Endothelial cell of umbilical vein (primary cell): ENCODE results near the gene MERTK. TPM values are rescaled to one million over a fixed set of nuclear protein-coding genes. Genes with fewer than 3 reads are reported as not detected.
A peak's percentile ranks its signal among the peaks of the same experiment; 100 is the strongest.
"Not testable (repeated sequence)": the region's sequence is repeated elsewhere in the genome, so short reads cannot be mapped to it uniquely, and the experiment has no call there.

ENCODE experiments used
- BruUV-seq: library from RNA; stranded (reverse); fragments of 400-500 nt; replicated peaks from 2 replicates; lab custom pipeline; 2021; lab: Mats Ljungman, UMichigan
- CTCF ChIA-PET: fragments of 300-600, 350-600 bp; sonication (Branson Sonifier 250); formaldehyde crosslinking; loops from one replicate; lab custom pipeline; 2021; ENCODE audit warnings: antibody characterized with exemption, inconsistent platforms; lab: Charles Lee
- POLR2A ChIA-PET: fragments of 300-600, 350-600 bp; sonication (Branson Sonifier 250); formaldehyde crosslinking; loops from one replicate; lab custom pipeline; 2021; ENCODE audit warnings: antibody characterized with exemption, inconsistent platforms; lab: Charles Lee
- DNase-seq: peaks from one replicate; pipeline ENCODE4 v3.0.0-alpha.2; 2011; ENCODE audit warnings: low read depth, low spot score
- FAIRE-seq: peaks from 2 replicates; lab custom pipeline; 2011; peaks lifted over from hg19 to GRCh38; lab: Jason Lieb, UNC
- H2AFZ ChIP-seq: 2 replicates; pipeline ENCODE4 v1.6.0; 2012; ENCODE audit warnings: low read depth, low read length, control low read depth, inconsistent platforms
- H3K27ac ChIP-seq: 2 replicates; pipeline ENCODE4 v1.5.1; 2011; ENCODE audit warnings: low read depth, mild to moderate bottlenecking, control low read depth, low read length, moderate library complexity; ENCODE audit not compliant: insufficient read depth
- H3K27me3 ChIP-seq, 2 experiments: 2 replicates each; pipeline versions ENCODE4 v1.6.0 to v1.6.1; 2011; ENCODE audit warnings: low read length in 2 of 2, mixed read lengths in 1 of 2; ENCODE audit not compliant: control insufficient read depth in 2 of 2, insufficient read depth in 2 of 2
- H3K36me3 ChIP-seq, 2 experiments: 2 replicates in 1 of 2; 3 replicates in 1 of 2; pipeline ENCODE4 v1.5.1; 2011; ENCODE audit warnings: low read length in 2 of 2, mild to moderate bottlenecking in 1 of 2, moderate library complexity in 1 of 2; ENCODE audit not compliant: control insufficient read depth in 2 of 2, insufficient read depth in 2 of 2; ENCODE audit errors: extremely low read depth in 1 of 2
- H3K4me1 ChIP-seq: 3 replicates; pipeline ENCODE4 v1.5.1; 2011; ENCODE audit warnings: mild to moderate bottlenecking, low read length; ENCODE audit not compliant: control insufficient read depth, insufficient read depth; ENCODE audit errors: extremely low read depth
- H3K4me2 ChIP-seq: 2 replicates; pipeline ENCODE4 v1.6.1; 2011; ENCODE audit warnings: low read length, control low read depth, mixed read lengths; ENCODE audit not compliant: insufficient read depth
- H3K4me3 ChIP-seq, 3 experiments: fragments of 200-600 bp in 1 of 3; sonication (generic), shearing (Covaris generic) in 1 of 3; replicated peaks in 1 of 3; 2 replicates each; pipeline ENCODE4 v1.5.1; 2011 to 2016; ENCODE audit warnings: control low read depth in 3 of 3, low read length in 3 of 3, mild to moderate bottlenecking in 2 of 3, inconsistent platforms in 1 of 3, low read depth in 1 of 3, moderate library complexity in 1 of 3; ENCODE audit not compliant: insufficient read depth in 1 of 3
- H3K79me2 ChIP-seq: 2 replicates; pipeline ENCODE4 v1.6.0; 2012; ENCODE audit warnings: low read length, inconsistent platforms; ENCODE audit not compliant: control insufficient read depth, insufficient read depth
- H3K9ac ChIP-seq: replicated peaks from 2 replicates; pipeline ENCODE3; 2011; ENCODE audit warnings: low read length, control low read depth; ENCODE audit not compliant: insufficient read depth; ENCODE audit errors: extremely low read depth
- H3K9me1 ChIP-seq: replicated peaks from 3 replicates; pipeline ENCODE4 v1.6.0; 2011; ENCODE audit warnings: mild to moderate bottlenecking, low read length; ENCODE audit not compliant: control insufficient read depth, insufficient read depth; ENCODE audit errors: extremely low read depth
- H3K9me3 ChIP-seq: replicated peaks from 2 replicates; pipeline ENCODE4 v1.5.1; 2012; ENCODE audit warnings: low read length, inconsistent platforms; ENCODE audit not compliant: control insufficient read depth, insufficient read depth
- H4K20me1 ChIP-seq: replicated peaks from 2 replicates; pipeline ENCODE3; 2011; ENCODE audit warnings: mild to moderate bottlenecking, low read length; ENCODE audit not compliant: control insufficient read depth, insufficient read depth; ENCODE audit errors: extremely low read depth
- EZH2 ChIP-seq: IDR thresholded peaks from 2 replicates; pipeline ENCODE4 v1.6.1; 2012; ENCODE audit warnings: borderline replicate concordance, low read depth, mild to moderate bottlenecking, moderate library complexity, low read length, inconsistent platforms; ENCODE audit not compliant: severe bottlenecking
- FOS ChIP-seq: IDR thresholded peaks from 2 replicates; pipeline ENCODE4 v1.6.1; 2011; ENCODE audit warnings: mild to moderate bottlenecking, low read length, moderate library complexity, borderline replicate concordance; ENCODE audit not compliant: insufficient read depth
- GATA2 ChIP-seq: IDR thresholded peaks from 2 replicates; pipeline ENCODE4 v1.7.0; 2011; ENCODE audit warnings: low read depth, mild to moderate bottlenecking, moderate library complexity, mixed read lengths, low read length; ENCODE audit not compliant: insufficient read length, insufficient read depth
- JUN ChIP-seq: IDR thresholded peaks from 2 replicates; pipeline ENCODE4 v1.6.1; 2011; ENCODE audit warnings: borderline replicate concordance, low read depth; ENCODE audit not compliant: insufficient read length, insufficient read depth
- MAX ChIP-seq: IDR thresholded peaks from 2 replicates; pipeline ENCODE4 v1.6.1; 2011; ENCODE audit not compliant: insufficient read depth, insufficient read length
- MYC ChIP-seq: IDR thresholded peaks from one replicate; pipeline ENCODE4 v1.6.1; 2011; ENCODE audit warnings: mild to moderate bottlenecking, low read depth, low read length
- POLR2A ChIP-seq: IDR thresholded peaks from 2 replicates; pipeline ENCODE4 v1.6.1; 2012; ENCODE audit warnings: low read depth, mild to moderate bottlenecking, control low read depth, low read length
- POLR2AphosphoS5 ChIP-seq: IDR thresholded peaks from 2 replicates; pipeline ENCODE4 v1.6.1; 2012; ENCODE audit warnings: low read depth, mild to moderate bottlenecking, control low read depth, low read length, moderate library complexity; ENCODE audit not compliant: insufficient read depth
- dilution Hi-C: fragments of 300-500 bp; cut with MboI; formaldehyde crosslinking; loops from one replicate; pipeline ENCODE4 v1.15.0; 2019; ENCODE audit warnings: low sequenced_read_pairs; ENCODE audit not compliant: extremely low pct_ligation_motif_present
- intact Hi-C: fragments of 100-400 bp; cut with micrococcal nuclease; formaldehyde crosslinking; loops from one replicate; pipeline ENCODE4 v1.10.0; 2022
- polyA plus RNA-seq, 4 experiments: library from polyadenylated mRNA; depleted of rRNA in 3 of 4; stranded (reverse) in 3 of 4; unstranded in 1 of 4; fragments of >200 nt; gene quantifications; 2 replicates each; pipeline versions ENCODE4 v1.2.1 to v1.2.3, GENCODE V29; 2011 to 2012; ENCODE audit warnings: missing spikeins in 1 of 4
- total RNA-seq: library from RNA; stranded (reverse); gene quantifications from 2 replicates; pipeline ENCODE4 v1.2.3, GENCODE V29; 2021

The MERTK gene
- total and polyA plus RNA-seq, 2 donors (not counting 3 experiments of a cell fraction or from before 2014, with no cell fraction given), result 37.3 to 39.6 TPM

GRCh38 chr2:112065966-112066365 is 167.6 kb downstream of the MERTK start:
- TF ChIP-seq EZH2 (no peak), MYC (no peak), GATA2 (no peak), JUN (peak; percentile 61), POLR2AphosphoS5 (no peak), FOS (peak; percentile 78), POLR2A (no peak), MAX (no peak)
- no peaks in the 10 kb centered on the region for H3K9me3 ChIP-seq
- H3K4me3 ChIP-seq, result no peak overlapping the region
- dilution Hi-C loops (no loop called here), intact Hi-C loops (no loop called here)
- H3K27ac ChIP-seq, result peak overlapping the region; percentile 4
- H3K27me3 ChIP-seq, result no peaks in the 10 kb centered on the region
- FAIRE-seq (peak; percentile 89), DNase-seq (peak; percentile 35)
- POLR2A ChIA-PET, result no interaction called here
- no peaks in the 10 kb centered on the region for H3K9me1 ChIP-seq
- H3K79me2 ChIP-seq, result peaks cover 13% of the 10 kb centered on the region
- CTCF ChIA-PET, result no interaction called here
- peaks cover 36% of the 10 kb centered on the region for H3K4me1 ChIP-seq
- H3K36me3 ChIP-seq, result peaks cover 11 to 14% of the 10 kb centered on the region in 2 experiments
- no peaks in the 10 kb centered on the region for H4K20me1 ChIP-seq
- no peak overlapping the region for H3K9ac ChIP-seq
- no peak overlapping the region for H2AFZ ChIP-seq
- H3K4me2 ChIP-seq, result peak overlapping the region; percentile 51
- no TSS peak for BruUV-seq

GRCh38 chr2:112069794-112070193 is 171.4 kb downstream of the MERTK start:
- H3K4me3 ChIP-seq, H3K27me3 ChIP-seq, H4K20me1 ChIP-seq, H2AFZ ChIP-seq, H3K36me3 ChIP-seq, H3K9me1 ChIP-seq, dilution Hi-C loops, intact Hi-C loops, DNase-seq, BruUV-seq, H3K4me2 ChIP-seq, CTCF ChIA-PET, FAIRE-seq, H3K9me3 ChIP-seq, H3K9ac ChIP-seq, H3K27ac ChIP-seq: not testable (repeated sequence)
- H3K4me1 ChIP-seq, result peaks cover 32% of the 10 kb centered on the region
- POLR2A ChIA-PET, result interaction anchor here (0.6 to 0.7 kb wide), 2 partner anchors 15 to 226 kb away, joined by 3 to 6 read pairs; partner anchors contain the start of gene TMEM87B
- H3K79me2 ChIP-seq, result peaks cover 31% of the 10 kb centered on the region
